Measurements from ENCODE around the gene BMPER. TPM values are rescaled to one million over a fixed set of nuclear protein-coding genes. Genes with fewer than 3 reads are reported as not detected.

BMPER gene
- total RNA-seq, 1 experiment from 2014 or later, result 0.50 TPM

- intact Hi-C loops (cut with micrococcal nuclease; ENCODE audit: unreplicated experiment), result no loop called here
- Histone ChIP-seq H3K9me3 (ENCODE audit: insufficient read depth, low read depth) (peaks cover 4% of the 10 kb centered on the region; the same call in 1 of the 2 replicates), H2AFZ (no peak overlapping the region), H3K79me2 (ENCODE audit: low read depth) (no peaks in the 10 kb centered on the region), H4K20me1 (ENCODE audit: insufficient read depth) (no peaks in the 10 kb centered on the region), H3K9me2 (ENCODE audit: insufficient read depth) (no peaks in the 10 kb centered on the region), H3K4me1 (replicated peaks; ENCODE audit: insufficient read depth) (no peaks in the 10 kb centered on the region), H3K27ac (no peak overlapping the region), H3K4me3 (no peak overlapping the region), H3K4me2 (no peak overlapping the region), H3K27me3 (ENCODE audit: insufficient read depth, low read depth) (no peaks in the 10 kb centered on the region), H3K36me3 (ENCODE audit: low read depth) (no peaks in the 10 kb centered on the region), H3F3A (ENCODE audit: insufficient read depth, low read depth) (no peaks in the 10 kb centered on the region)
- no peak for DNase-seq
- CTCF ChIA-PET, result no interaction called here
- POLR2A ChIA-PET (ENCODE audit: unreplicated experiment), result no interaction called here
- BruUV-seq (replicated peaks), result no TSS peak
- no peak for TF ChIP-seq EZH2 (IDR thresholded peaks at IDR 0.05; ENCODE audit: low read depth)
- TF ChIP-seq, protein P1, sequence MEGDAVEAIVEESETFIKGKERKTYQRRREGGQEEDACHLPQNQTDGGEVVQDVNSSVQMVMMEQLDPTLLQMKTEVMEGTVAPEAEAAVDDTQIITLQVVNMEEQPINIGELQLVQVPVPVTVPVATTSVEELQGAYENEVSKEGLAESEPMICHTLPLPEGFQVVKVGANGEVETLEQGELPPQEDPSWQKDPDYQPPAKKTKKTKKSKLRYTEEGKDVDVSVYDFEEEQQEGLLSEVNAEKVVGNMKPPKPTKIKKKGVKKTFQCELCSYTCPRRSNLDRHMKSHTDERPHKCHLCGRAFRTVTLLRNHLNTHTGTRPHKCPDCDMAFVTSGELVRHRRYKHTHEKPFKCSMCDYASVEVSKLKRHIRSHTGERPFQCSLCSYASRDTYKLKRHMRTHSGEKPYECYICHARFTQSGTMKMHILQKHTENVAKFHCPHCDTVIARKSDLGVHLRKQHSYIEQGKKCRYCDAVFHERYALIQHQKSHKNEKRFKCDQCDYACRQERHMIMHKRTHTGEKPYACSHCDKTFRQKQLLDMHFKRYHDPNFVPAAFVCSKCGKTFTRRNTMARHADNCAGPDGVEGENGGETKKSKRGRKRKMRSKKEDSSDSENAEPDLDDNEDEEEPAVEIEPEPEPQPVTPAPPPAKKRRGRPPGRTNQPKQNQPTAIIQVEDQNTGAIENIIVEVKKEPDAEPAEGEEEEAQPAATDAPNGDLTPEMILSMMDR (conservative IDR thresholded peaks at IDR 0.05), result no peak
Measured at GRCh38 chr7:34100661-34101060, 195.3 kb downstream of the BMPER start.

- TF ChIP-seq, protein P1 (conservative IDR thresholded peaks at IDR 0.05), result no peak
- no peak for TF ChIP-seq EZH2 (IDR thresholded peaks at IDR 0.05; ENCODE audit: low read depth)
- POLR2A ChIA-PET (ENCODE audit: unreplicated experiment), result no interaction called here
- Histone ChIP-seq H3K27ac (no peak overlapping the region), H3K9me3 (ENCODE audit: insufficient read depth, low read depth) (peaks cover 4% of the 10 kb centered on the region; the same call in 1 of the 2 replicates), H3K36me3 (ENCODE audit: low read depth) (no peaks in the 10 kb centered on the region), H3K4me1 (replicated peaks; ENCODE audit: insufficient read depth) (peaks cover 6% of the 10 kb centered on the region; the same call in 1 of the 2 replicates), H3K79me2 (ENCODE audit: low read depth) (no peaks in the 10 kb centered on the region), H3K4me2 (no peak overlapping the region), H3K9me2 (ENCODE audit: insufficient read depth) (no peaks in the 10 kb centered on the region), H2AFZ (no peak overlapping the region), H3K27me3 (ENCODE audit: insufficient read depth, low read depth) (no peaks in the 10 kb centered on the region), H4K20me1 (ENCODE audit: insufficient read depth) (no peaks in the 10 kb centered on the region), H3K4me3 (no peak overlapping the region), H3F3A (ENCODE audit: insufficient read depth, low read depth) (no peaks in the 10 kb centered on the region)
- no TSS peak for BruUV-seq (replicated peaks)
- CTCF ChIA-PET, result no interaction called here
- DNase-seq, result no peak
- intact Hi-C loops (cut with micrococcal nuclease; ENCODE audit: unreplicated experiment), result no loop called here
Measured at GRCh38 chr7:34104115-34104514, 198.8 kb downstream of the BMPER start.

DNA sequence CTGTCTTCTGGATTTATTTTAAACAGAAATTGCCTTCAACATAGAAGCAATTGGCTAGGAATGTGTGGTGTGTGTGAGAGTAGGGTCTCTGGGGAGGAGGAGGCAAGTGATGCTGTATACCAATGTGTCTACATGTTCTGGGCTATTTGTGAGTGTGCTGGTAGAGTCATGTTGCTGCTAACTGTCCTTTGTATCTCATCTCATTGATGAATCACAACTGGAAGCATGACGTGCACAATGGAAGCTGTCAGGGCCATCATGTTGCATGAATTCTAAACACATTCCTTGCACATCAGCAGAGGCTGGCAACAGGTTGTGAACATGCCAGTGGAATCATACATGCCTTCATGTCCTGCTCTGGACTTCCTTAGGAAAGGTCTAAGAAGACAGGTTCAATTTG lies 199.7 kb downstream of the BMPER start:
- no peak overlapping the region for H3K27ac ChIP-seq
- ChIA-PET CTCF (no interaction called here), POLR2A (ENCODE audit: unreplicated experiment) (no interaction called here)
- H4K20me1 ChIP-seq (ENCODE audit: insufficient read depth), result no peaks in the 10 kb centered on the region
- TF ChIP-seq EZH2 (IDR thresholded peaks at IDR 0.05; ENCODE audit: low read depth), result no peak
- TF ChIP-seq, protein P1 (conservative IDR thresholded peaks at IDR 0.05), result no peak
- peaks cover 6% of the 10 kb centered on the region; the same call in 1 of the 2 replicates for H3K4me1 ChIP-seq (replicated peaks; ENCODE audit: insufficient read depth)
- no TSS peak for BruUV-seq (replicated peaks)
- no peak for DNase-seq
- no peaks in the 10 kb centered on the region for H3F3A ChIP-seq (ENCODE audit: insufficient read depth, low read depth)
- no peaks in the 10 kb centered on the region for H3K36me3 ChIP-seq (ENCODE audit: low read depth)
- H3K9me3 ChIP-seq (ENCODE audit: insufficient read depth, low read depth), result peaks cover 4% of the 10 kb centered on the region; the same call in 1 of the 2 replicates
- no peak overlapping the region for H3K4me3 ChIP-seq
- no peaks in the 10 kb centered on the region for H3K9me2 ChIP-seq (ENCODE audit: insufficient read depth)
- H3K27me3 ChIP-seq (ENCODE audit: insufficient read depth, low read depth), result no peaks in the 10 kb centered on the region
- no peak overlapping the region for H2AFZ ChIP-seq
- intact Hi-C loops (cut with micrococcal nuclease; ENCODE audit: unreplicated experiment), result no loop called here
- H3K4me2 ChIP-seq, result no peak overlapping the region
- no peaks in the 10 kb centered on the region for H3K79me2 ChIP-seq (ENCODE audit: low read depth)
